Spleen (tissue), 7 donors: Measurements from ENCODE around the gene DNAJC28.

Experiments
- CTCF ChIP-seq, 11 experiments: fragments of 200-600 bp in 7 of 11; fragments of 450-650 bp in 4 of 11; sonication (generic) in 4 of 11; IDR thresholded peaks in 8 of 11; conservative IDR thresholded peaks in 3 of 11; 1 replicate in 7 of 11; 2 replicates in 4 of 11; pipeline versions ENCODE4 v1.4.0 to v1.8.0; 2016 to 2021; ENCODE audit warnings: antibody characterized with exemption in 11 of 11, inconsistent platforms in 4 of 11, mild to moderate bottlenecking in 1 of 11
- POLR2A ChIP-seq, 3 donors: fragments of 450-650 bp; IDR thresholded peaks; one replicate each; pipeline ENCODE4 v1.5.1; 2017; ENCODE audit warnings: antibody characterized with exemption in 3 of 3, mild to moderate bottlenecking in 1 of 3
- donor health status: DM: no; HTN: no; CAD: no; lungs with moderate emphysema.
- donor health status: DM: no; HTN: no; CAD: no.
- donor health status: DM: no; HTN: no; CAD: no.

GRCh38 chr21:33473344-33473743 is 18.2 kb downstream of the DNAJC28 start:
- TF ChIP-seq CTCF (IDR thresholded peaks at IDR 0.05 in 8 of 11, conservative IDR thresholded peaks at IDR 0.05 in 3 of 11) (no peak), POLR2A (IDR thresholded peaks at IDR 0.05) (no peak)
